GM10847 (cell line): Measurements from ENCODE around the gene C1orf21.

ENCODE experiments used
- POLR2A ChIP-seq: IDR thresholded peaks from 2 replicates; pipeline ENCODE4 v1.6.1; 2011; ENCODE audit not compliant: insufficient read length; ENCODE audit errors: extremely low read depth

Gene C1orf21

GRCh38 chr1:184380468-184380867 lies 6.4 kb upstream of the C1orf21 start:
- TF ChIP-seq POLR2A: no peak

- no peak for TF ChIP-seq POLR2A
Measured at GRCh38 chr1:184383772-184384323, 3.0 kb upstream of the C1orf21 start.

GRCh38 chr1:184385865-184386311 lies 941 bp upstream of the C1orf21 start:
- TF ChIP-seq POLR2A: no peak

GRCh38 chr1:184387069-184387475 lies 243 bp downstream of the C1orf21 start:
- TF ChIP-seq POLR2A: no peak

GRCh38 chr1:184387476-184388318 lies 868 bp downstream of the C1orf21 start:
- no peak for TF ChIP-seq POLR2A

GRCh38 chr1:184388319-184388889 lies 1.6 kb downstream of the C1orf21 start:
- TF ChIP-seq POLR2A: no peak

GRCh38 chr1:184388971-184389370 lies 2.1 kb downstream of the C1orf21 start:
- no peak for TF ChIP-seq POLR2A

- TF ChIP-seq POLR2A: no peak
Measured at GRCh38 chr1:184389446-184389845, 2.6 kb downstream of the C1orf21 start.

- no peak for TF ChIP-seq POLR2A
Measured at GRCh38 chr1:184390889-184391288, 4.1 kb downstream of the C1orf21 start.

GRCh38 chr1:184392067-184392466 lies 5.2 kb downstream of the C1orf21 start:
- TF ChIP-seq POLR2A: no peak

- TF ChIP-seq POLR2A: no peak
Measured at GRCh38 chr1:184392779-184393522, 6.1 kb downstream of the C1orf21 start.

GRCh38 chr1:184393962-184394361 lies 7.1 kb downstream of the C1orf21 start:
- TF ChIP-seq POLR2A: no peak

- no peak for TF ChIP-seq POLR2A
Measured at GRCh38 chr1:184395370-184395769, 8.5 kb downstream of the C1orf21 start.

GRCh38 chr1:184395937-184396480 lies 9.2 kb downstream of the C1orf21 start:
- TF ChIP-seq POLR2A: no peak

- TF ChIP-seq POLR2A: no peak
Measured at GRCh38 chr1:184399192-184399847, 12.5 kb downstream of the C1orf21 start.

GRCh38 chr1:184403961-184404726 lies 17.3 kb downstream of the C1orf21 start:
- TF ChIP-seq POLR2A: no peak
